Mesendoderm (in vitro differentiated cells): ENCODE data around the gene ADRA2C.
A peak's percentile ranks its signal among the peaks of the same experiment; 100 is the strongest.

Experiments used
- DNase-seq: peaks from one replicate; pipeline ENCODE4 v3.0.0; 2013
- H2AK5ac ChIP-seq: 2 replicates; pipeline ENCODE4 v1.6.1; 2013; ENCODE audit warnings: low read length, inconsistent platforms
- H2BK120ac ChIP-seq: 2 replicates; pipeline ENCODE4 v1.6.1; 2013; ENCODE audit warnings: low read depth, mild to moderate bottlenecking, low read length, moderate library complexity, mixed read lengths
- H2BK15ac ChIP-seq: replicated peaks from 2 replicates; pipeline ENCODE4 v1.6.1; 2013; ENCODE audit warnings: low read depth, mild to moderate bottlenecking, moderate library complexity
- H2BK5ac ChIP-seq: 2 replicates; pipeline ENCODE4 v1.6.1; 2013; ENCODE audit warnings: low read length, inconsistent platforms
- H3K18ac ChIP-seq: 2 replicates; pipeline ENCODE4 v1.6.1; 2013; ENCODE audit warnings: mild to moderate bottlenecking, low read length, mixed read lengths
- H3K23ac ChIP-seq: one replicate; pipeline ENCODE4 v1.6.1; 2013; ENCODE audit warnings: low read length
- H3K27ac ChIP-seq: 2 replicates; pipeline ENCODE4 v1.5.1; 2013; ENCODE audit warnings: low read depth, mild to moderate bottlenecking, inconsistent platforms, low read length, moderate library complexity
- H3K27me3 ChIP-seq: 2 replicates; pipeline ENCODE4 v1.6.1; 2013; ENCODE audit warnings: low read length, control low read depth, mild to moderate bottlenecking, inconsistent platforms; ENCODE audit not compliant: insufficient read depth, poor library complexity
- H3K36me3 ChIP-seq: 2 replicates; pipeline ENCODE4 v1.6.1; 2013; ENCODE audit warnings: low read length, inconsistent platforms; ENCODE audit not compliant: control insufficient read depth, insufficient read depth
- H3K4ac ChIP-seq: one replicate; pipeline ENCODE4 v1.6.1; 2013; ENCODE audit warnings: low read depth, mild to moderate bottlenecking, low read length, moderate library complexity
- H3K4me1 ChIP-seq: 2 replicates; pipeline ENCODE4 v1.6.1; 2013; ENCODE audit warnings: low read depth, low read length, inconsistent platforms; ENCODE audit not compliant: control insufficient read depth
- H3K4me2 ChIP-seq: 2 replicates; pipeline ENCODE4 v1.6.1; 2013; ENCODE audit warnings: low read length
- H3K4me3 ChIP-seq: 2 replicates; pipeline ENCODE4 v1.5.1; 2013; ENCODE audit warnings: mild to moderate bottlenecking, low read length
- H3K56ac ChIP-seq: one replicate; pipeline ENCODE4 v1.6.1; 2013; ENCODE audit warnings: low read length
- H3K79me1 ChIP-seq: 2 replicates; pipeline ENCODE4 v1.6.1; 2013; ENCODE audit warnings: low read length, inconsistent platforms
- H3K79me2 ChIP-seq: 2 replicates; pipeline ENCODE4 v1.6.1; 2013; ENCODE audit warnings: mild to moderate bottlenecking, low read length; ENCODE audit not compliant: control insufficient read depth, insufficient read depth
- H3K9ac ChIP-seq: 2 replicates; pipeline ENCODE4 v1.6.1; 2013; ENCODE audit warnings: low read length, inconsistent platforms
- H4K5ac ChIP-seq: one replicate; pipeline ENCODE4 v1.6.1; 2013; ENCODE audit warnings: low read length
- H4K8ac ChIP-seq: one replicate; pipeline ENCODE4 v1.6.1; 2013; ENCODE audit warnings: low read depth, mild to moderate bottlenecking, control low read depth, low read length, moderate library complexity
- WGBS: extraction: QIAGEN DNeasy Blood & Tissue Kit; methylation state at CpG from one replicate; pipeline ENCODE4 v1.1.7; 2013; ENCODE audit warnings: low lambda C conversion rate, missing lambda C conversion rate; ENCODE audit not compliant: insufficient coverage; ENCODE audit errors: extremely low coverage; 5-methylcytosine and 5-hydroxymethylcytosine counted together

The ADRA2C gene

GRCh38 chr4:3774253-3774883, 8.2 kb downstream of the ADRA2C start:
- no peak for DNase-seq
- H3K36me3 ChIP-seq = no peaks in the 10 kb centered on the region
- no peak overlapping the region for H3K9ac ChIP-seq
- no peak overlapping the region for H3K27ac ChIP-seq
- no peak overlapping the region for H3K4me2 ChIP-seq
- H3K4me3 ChIP-seq = no peak overlapping the region
- H2BK5ac ChIP-seq = no peak overlapping the region
- no CpG with 5 or more reads among the region's 19 CpGs for WGBS
- H3K27me3 ChIP-seq = no peaks in the 10 kb centered on the region
- no peak overlapping the region for H3K56ac ChIP-seq
- no peaks in the 10 kb centered on the region for H3K79me1 ChIP-seq
- peaks cover 9% of the 10 kb centered on the region for H3K4me1 ChIP-seq
- no peak overlapping the region for H3K4ac ChIP-seq
- H2BK15ac ChIP-seq = no peak overlapping the region
- H3K79me2 ChIP-seq = no peaks in the 10 kb centered on the region
- H4K5ac ChIP-seq = no peak overlapping the region
- no peak overlapping the region for H4K8ac ChIP-seq
- no peak overlapping the region for H3K23ac ChIP-seq
- H3K18ac ChIP-seq = no peak overlapping the region
- H2AK5ac ChIP-seq = no peak overlapping the region
- H2BK120ac ChIP-seq = no peak overlapping the region

GRCh38 chr4:3775005-3775404, 8.8 kb downstream of the ADRA2C start:
- Histone ChIP-seq H3K79me1 (no peaks in the 10 kb centered on the region), H4K8ac (no peak overlapping the region), H3K79me2 (no peaks in the 10 kb centered on the region), H4K5ac (no peak overlapping the region), H3K36me3 (no peaks in the 10 kb centered on the region), H3K27me3 (no peaks in the 10 kb centered on the region), H3K4me2 (no peak overlapping the region), H3K23ac (no peak overlapping the region), H2AK5ac (no peak overlapping the region), H3K27ac (no peak overlapping the region), H3K4me3 (no peak overlapping the region), H3K9ac (no peak overlapping the region), H2BK5ac (no peak overlapping the region), H3K18ac (no peak overlapping the region), H3K4me1 (peaks cover 8% of the 10 kb centered on the region), H3K56ac (no peak overlapping the region), H3K4ac (no peak overlapping the region), H2BK120ac (no peak overlapping the region), H2BK15ac (no peak overlapping the region)
- DNase-seq = no peak
- WGBS = no CpG with 5 or more reads among the region's 16 CpGs

- no peak overlapping the region for H4K8ac ChIP-seq
- H3K79me2 ChIP-seq = no peaks in the 10 kb centered on the region
- no peak overlapping the region for H3K4me2 ChIP-seq
- H3K23ac ChIP-seq = no peak overlapping the region
- H2BK5ac ChIP-seq = no peak overlapping the region
- H2AK5ac ChIP-seq = no peak overlapping the region
- H2BK120ac ChIP-seq = no peak overlapping the region
- H3K18ac ChIP-seq = no peak overlapping the region
- no peak overlapping the region for H3K56ac ChIP-seq
- no CpG with 5 or more reads among the region's 4 CpGs for WGBS
- no peak overlapping the region for H3K9ac ChIP-seq
- H2BK15ac ChIP-seq = no peak overlapping the region
- no peaks in the 10 kb centered on the region for H3K27me3 ChIP-seq
- no peak overlapping the region for H3K27ac ChIP-seq
- H4K5ac ChIP-seq = no peak overlapping the region
- no peaks in the 10 kb centered on the region for H3K79me1 ChIP-seq
- H3K36me3 ChIP-seq = no peaks in the 10 kb centered on the region
- peaks cover 3% of the 10 kb centered on the region for H3K4me1 ChIP-seq
- no peak overlapping the region for H3K4me3 ChIP-seq
- no peak overlapping the region for H3K4ac ChIP-seq
- DNase-seq = no peak
Observed at GRCh38 chr4:3775576-3775975, 9.4 kb downstream of the ADRA2C start.

- H3K4me2 ChIP-seq = no peak overlapping the region
- no CpG with 5 or more reads among the region's 22 CpGs for WGBS
- no peak overlapping the region for H4K8ac ChIP-seq
- no peak overlapping the region for H2BK15ac ChIP-seq
- H3K36me3 ChIP-seq = no peaks in the 10 kb centered on the region
- H3K27me3 ChIP-seq = no peaks in the 10 kb centered on the region
- no peak overlapping the region for H2BK120ac ChIP-seq
- no peak overlapping the region for H3K4me3 ChIP-seq
- H3K9ac ChIP-seq = no peak overlapping the region
- H3K27ac ChIP-seq = no peak overlapping the region
- no peak overlapping the region for H3K18ac ChIP-seq
- no peaks in the 10 kb centered on the region for H3K79me2 ChIP-seq
- H3K23ac ChIP-seq = no peak overlapping the region
- no peak for DNase-seq
- H3K79me1 ChIP-seq = no peaks in the 10 kb centered on the region
- H3K4ac ChIP-seq = no peak overlapping the region
- H4K5ac ChIP-seq = no peak overlapping the region
- no peaks in the 10 kb centered on the region for H3K4me1 ChIP-seq
- no peak overlapping the region for H2AK5ac ChIP-seq
- no peak overlapping the region for H3K56ac ChIP-seq
- H2BK5ac ChIP-seq = no peak overlapping the region
Observed at GRCh38 chr4:3776166-3777032, 10.2 kb downstream of the ADRA2C start.

GRCh38 chr4:3777033-3777390, 10.8 kb downstream of the ADRA2C start:
- Histone ChIP-seq H3K79me1 (no peaks in the 10 kb centered on the region), H3K79me2 (no peaks in the 10 kb centered on the region), H4K8ac (no peak overlapping the region), H3K27ac (no peak overlapping the region), H2AK5ac (peak overlapping the region; percentile 45), H3K4ac (no peak overlapping the region), H3K56ac (no peak overlapping the region), H3K4me3 (no peak overlapping the region), H3K18ac (no peak overlapping the region), H2BK120ac (no peak overlapping the region), H3K4me1 (no peaks in the 10 kb centered on the region), H2BK5ac (no peak overlapping the region), H2BK15ac (no peak overlapping the region), H3K27me3 (no peaks in the 10 kb centered on the region), H3K23ac (no peak overlapping the region), H3K9ac (no peak overlapping the region), H4K5ac (no peak overlapping the region), H3K36me3 (no peaks in the 10 kb centered on the region), H3K4me2 (no peak overlapping the region)
- WGBS = no CpG with 5 or more reads among the region's 5 CpGs
- no peak for DNase-seq
